IMR-90 (cell line): Measurements from ENCODE around the gene CCDC102B. TPM values are rescaled to one million over a fixed set of nuclear protein-coding genes. Genes with fewer than 3 reads are reported as not detected.
A peak's percentile ranks its signal among the peaks of the same experiment; 100 is the strongest.

Experiments
- ATAC-seq: fragments of 200-7000 bp; cut with Tn5 transposase; 2 replicates; pipeline ENCODE4 v1.9.1; 2020; ENCODE audit warnings: low read depth, mild to moderate bottlenecking, moderate library complexity
- BruUV-seq: library from RNA; stranded (reverse); fragments of 400-500 nt; replicated peaks from 2 replicates; lab custom pipeline; 2021; lab: Mats Ljungman, UMichigan
- CTCF ChIA-PET: fragments of 300-600 bp; formaldehyde crosslinking; extraction: SDS; loops from one replicate; lab custom pipeline; 2021; ENCODE audit warnings: antibody characterized with exemption; lab: Yijun Ruan, JAX
- POLR2A ChIA-PET: fragments of 300-600 bp; sonication (Branson Sonifier 250); formaldehyde crosslinking; loops from one replicate; lab custom pipeline; 2022; ENCODE audit warnings: antibody characterized with exemption; ENCODE audit not compliant: unreplicated experiment; lab: Charles Lee
- DNase-seq: peaks from one replicate; pipeline ENCODE4 v3.0.0; 2013
- H2AFZ ChIP-seq: replicated peaks from 2 replicates; pipeline ENCODE3; 2013; ENCODE audit warnings: low read length, mild to moderate bottlenecking; ENCODE audit not compliant: poor library complexity
- H2AK5ac ChIP-seq: 2 replicates; pipeline ENCODE4 v1.6.1; 2013; ENCODE audit warnings: low read depth, low read length, inconsistent platforms
- H2AK9ac ChIP-seq: replicated peaks from 2 replicates; pipeline ENCODE3; 2013; ENCODE audit warnings: mild to moderate bottlenecking, low read depth, low read length, moderate library complexity; ENCODE audit not compliant: poor library complexity
- H2BK120ac ChIP-seq: 2 replicates; pipeline ENCODE4 v1.6.1; 2013; ENCODE audit warnings: low read depth, low read length, inconsistent platforms
- H2BK15ac ChIP-seq: 3 replicates; pipeline ENCODE4 v1.6.1; 2013; ENCODE audit warnings: low read depth, low read length, inconsistent platforms
- H2BK20ac ChIP-seq: 2 replicates; pipeline ENCODE4 v1.6.1; 2013; ENCODE audit warnings: low read depth, mild to moderate bottlenecking, inconsistent platforms, low read length, moderate library complexity
- H2BK5ac ChIP-seq: 2 replicates; pipeline ENCODE4 v1.6.1; 2013; ENCODE audit warnings: mild to moderate bottlenecking, low read depth, low read length, inconsistent platforms; ENCODE audit not compliant: poor library complexity, severe bottlenecking
- H3K14ac ChIP-seq: replicated peaks from 2 replicates; pipeline ENCODE4 v1.6.1; 2013; ENCODE audit warnings: low read depth, low read length, inconsistent platforms
- H3K18ac ChIP-seq: 2 replicates; pipeline ENCODE4 v1.6.1; 2013; ENCODE audit warnings: low read depth, low read length, control low read depth
- H3K23ac ChIP-seq: 2 replicates; pipeline ENCODE4 v1.6.1; 2013; ENCODE audit warnings: low read depth, low read length, inconsistent platforms
- H3K27ac ChIP-seq: 2 replicates; pipeline ENCODE4 v1.5.1; 2013; ENCODE audit warnings: mild to moderate bottlenecking, control low read depth, low read length; ENCODE audit not compliant: insufficient read depth
- H3K27me3 ChIP-seq: 2 replicates; pipeline ENCODE4 v1.6.1; 2013; ENCODE audit warnings: low read length; ENCODE audit not compliant: control insufficient read depth, insufficient read depth
- H3K36me3 ChIP-seq: 2 replicates; pipeline ENCODE4 v1.6.1; 2013; ENCODE audit warnings: low read length, mixed read lengths; ENCODE audit not compliant: control insufficient read depth, insufficient read depth
- H3K4ac ChIP-seq: 2 replicates; pipeline ENCODE4 v1.6.1; 2013; ENCODE audit warnings: low read depth, low read length, inconsistent platforms
- H3K4me1 ChIP-seq: 2 replicates; pipeline ENCODE4 v1.6.1; 2013; ENCODE audit warnings: low read length, mixed read lengths; ENCODE audit not compliant: control insufficient read depth, insufficient read depth
- H3K4me2 ChIP-seq: 2 replicates; pipeline ENCODE4 v1.6.1; 2013; ENCODE audit warnings: low read depth, mild to moderate bottlenecking, control low read depth, low read length, moderate library complexity
- H3K4me3 ChIP-seq: 2 replicates; pipeline ENCODE4 v1.5.1; 2013; ENCODE audit warnings: low read depth, mild to moderate bottlenecking, control low read depth, low read length, moderate library complexity; ENCODE audit not compliant: insufficient read depth
- H3K56ac ChIP-seq: 2 replicates; pipeline ENCODE4 v1.6.1; 2013; ENCODE audit warnings: low read length, inconsistent platforms; ENCODE audit not compliant: insufficient read depth; ENCODE audit errors: extremely low read depth
- H3K79me1 ChIP-seq, 2 experiments: 2 replicates each; pipeline ENCODE4 v1.6.1; 2013; ENCODE audit warnings: low read length in 2 of 2, inconsistent platforms in 1 of 2, low read depth in 1 of 2
- H3K9ac ChIP-seq: 2 replicates; pipeline ENCODE4 v1.6.1; 2013; ENCODE audit warnings: low read depth, low read length, control low read depth
- H3K9me1 ChIP-seq: 2 replicates; pipeline ENCODE4 v1.6.1; 2013; ENCODE audit warnings: low read length, inconsistent platforms; ENCODE audit not compliant: insufficient read depth
- H3K9me3 ChIP-seq: 2 replicates; pipeline ENCODE4 v1.6.1; 2013; ENCODE audit warnings: low read length; ENCODE audit not compliant: control insufficient read depth, insufficient read depth
- H4K20me1 ChIP-seq: 2 replicates; pipeline ENCODE4 v1.6.1; 2013; ENCODE audit warnings: low read length, inconsistent platforms; ENCODE audit not compliant: insufficient read depth
- H4K5ac ChIP-seq: 2 replicates; pipeline ENCODE4 v1.6.1; 2013; ENCODE audit warnings: mild to moderate bottlenecking, low read depth, low read length, control low read depth
- H4K8ac ChIP-seq, 2 experiments: 2 replicates each; pipeline ENCODE4 v1.6.1; 2013; ENCODE audit warnings: low read depth in 2 of 2, low read length in 2 of 2, control low read depth in 1 of 2, inconsistent platforms in 1 of 2
- H4K91ac ChIP-seq: 2 replicates; pipeline ENCODE4 v1.6.1; 2013; ENCODE audit warnings: low read depth, low read length, inconsistent platforms; ENCODE audit not compliant: insufficient read depth
- FOS ChIP-seq: fragments of 150-350 bp; IDR thresholded peaks from 2 replicates; pipeline ENCODE4 v1.6.1; 2016; ENCODE audit warnings: low read depth, low read length
- MAFK ChIP-seq: IDR thresholded peaks from 2 replicates; pipeline ENCODE4 v1.6.1; 2012; ENCODE audit warnings: low read depth, low read length, improper control_type of control experiment
- RAD21 ChIP-seq: IDR thresholded peaks from 2 replicates; pipeline ENCODE4 v1.6.1; 2012; ENCODE audit warnings: low read length, improper control_type of control experiment
- RFX5 ChIP-seq: IDR thresholded peaks from 2 replicates; pipeline ENCODE4 v1.8.0; 2012; ENCODE audit warnings: low read depth, mild to moderate bottlenecking, low read length, moderate library complexity
- dilution Hi-C: fragments of 300-500 bp; cut with HindIII; formaldehyde crosslinking; loops from one replicate; pipeline ENCODE4 v1.14.3; 2018; ENCODE audit warnings: low sequenced_read_pairs; ENCODE audit not compliant: unreplicated experiment
- in situ Hi-C: fragments of 300-500 bp; cut with MboI; formaldehyde crosslinking; loops from 3 replicates; pipeline ENCODE4 v1.14.3; 2019; ENCODE audit warnings: low sequenced_read_pairs, inconsistent platforms, mixed read lengths
- intact Hi-C: fragments of 100-400 bp; cut with micrococcal nuclease; formaldehyde crosslinking; loops from 2 replicates; pipeline ENCODE4 v1.10.0; 2022
- polyA plus RNA-seq, 3 experiments: library from polyadenylated mRNA; depleted of rRNA; stranded (reverse); fragments of >200 nt; gene quantifications; 2 replicates each; pipeline ENCODE4 v1.2.3, GENCODE V29; 2012; ENCODE audit warnings: low replicate concordance in 1 of 3
- total RNA-seq: library from RNA; depleted of rRNA; stranded (reverse); fragments of >200 nt; gene quantifications from 2 replicates; pipeline ENCODE4 v1.2.3, GENCODE V29; 2012
- TF ChIP-seq, protein P1 (sequence below): conservative IDR thresholded peaks from 2 replicates; pipeline ENCODE4 v1.5.1; 2012; ENCODE audit warnings: mild to moderate bottlenecking, low read depth, low read length, improper control_type of control experiment

Gene CCDC102B
- total and polyA plus RNA-seq, 2 of the 4 experiments (the other 2 are of a cell fraction) = 0.54 to 1.4 TPM

DNA sequence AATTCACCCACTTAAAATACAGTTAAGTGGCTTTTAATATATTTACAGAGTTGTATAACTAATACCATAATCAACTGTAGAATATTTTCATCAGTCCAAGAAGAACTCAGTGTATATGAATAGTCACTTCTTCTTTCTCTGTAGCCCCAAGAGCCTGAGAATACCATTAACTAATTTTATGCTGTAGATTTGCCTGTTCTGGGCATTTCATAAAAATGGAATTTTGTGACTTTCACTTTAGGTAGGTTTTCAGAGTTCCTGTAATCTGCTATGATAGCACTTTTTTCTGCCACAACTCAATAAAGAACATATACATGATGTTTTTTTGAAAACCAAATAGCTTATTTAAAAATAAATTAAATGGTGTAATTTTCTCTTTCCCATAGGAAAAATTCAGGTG, 57.6 kb downstream of the CCDC102B start:
- intact Hi-C loops (no loop called here), dilution Hi-C loops (no loop called here), in situ Hi-C loops (no loop called here)
- Histone ChIP-seq H3K4ac (no peak overlapping the region), H3K14ac (no peak overlapping the region), H3K27ac (no peak overlapping the region), H3K4me2 (no peak overlapping the region), H3K79me1 (no peaks in the 10 kb centered on the region), H2AK9ac (no peak overlapping the region), H4K91ac (no peak overlapping the region), H3K4me3 (no peak overlapping the region), H3K9ac (no peak overlapping the region), H4K20me1 (no peaks in the 10 kb centered on the region), H3K56ac (no peak overlapping the region), H3K27me3 (no peaks in the 10 kb centered on the region), H2BK120ac (no peak overlapping the region), H3K36me3 (no peaks in the 10 kb centered on the region), H3K18ac (no peak overlapping the region), H4K8ac (no peak overlapping the region), H2BK5ac (no peak overlapping the region), H4K5ac (no peak overlapping the region), H2AFZ (no peak overlapping the region), H2BK20ac (no peak overlapping the region), H3K9me1 (no peaks in the 10 kb centered on the region), H3K23ac (no peak overlapping the region), H3K9me3 (no peaks in the 10 kb centered on the region), H2AK5ac (no peak overlapping the region), H3K4me1 (no peaks in the 10 kb centered on the region), H2BK15ac (no peak overlapping the region)
- no TSS peak for BruUV-seq
- DNase-seq (no peak), ATAC-seq (no peak)
- TF ChIP-seq MAFK (0 out of 2 replicates have a peak, but pooled peaks have one; percentile 7), RFX5 (no peak), FOS (no peak), RAD21 (no peak)
- TF ChIP-seq, protein P1, sequence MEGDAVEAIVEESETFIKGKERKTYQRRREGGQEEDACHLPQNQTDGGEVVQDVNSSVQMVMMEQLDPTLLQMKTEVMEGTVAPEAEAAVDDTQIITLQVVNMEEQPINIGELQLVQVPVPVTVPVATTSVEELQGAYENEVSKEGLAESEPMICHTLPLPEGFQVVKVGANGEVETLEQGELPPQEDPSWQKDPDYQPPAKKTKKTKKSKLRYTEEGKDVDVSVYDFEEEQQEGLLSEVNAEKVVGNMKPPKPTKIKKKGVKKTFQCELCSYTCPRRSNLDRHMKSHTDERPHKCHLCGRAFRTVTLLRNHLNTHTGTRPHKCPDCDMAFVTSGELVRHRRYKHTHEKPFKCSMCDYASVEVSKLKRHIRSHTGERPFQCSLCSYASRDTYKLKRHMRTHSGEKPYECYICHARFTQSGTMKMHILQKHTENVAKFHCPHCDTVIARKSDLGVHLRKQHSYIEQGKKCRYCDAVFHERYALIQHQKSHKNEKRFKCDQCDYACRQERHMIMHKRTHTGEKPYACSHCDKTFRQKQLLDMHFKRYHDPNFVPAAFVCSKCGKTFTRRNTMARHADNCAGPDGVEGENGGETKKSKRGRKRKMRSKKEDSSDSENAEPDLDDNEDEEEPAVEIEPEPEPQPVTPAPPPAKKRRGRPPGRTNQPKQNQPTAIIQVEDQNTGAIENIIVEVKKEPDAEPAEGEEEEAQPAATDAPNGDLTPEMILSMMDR = no peak
- CTCF ChIA-PET = interaction anchor here (0.6 kb wide), 2 partner anchors 1229 to 1633 kb away, joined by 3 read pairs; no protein-coding TSS in a partner anchor
- POLR2A ChIA-PET = no interaction called here
